ENCODE results near the gene DNAJC18.
"Not testable (repeated sequence)": the region's sequence is repeated elsewhere in the genome, so short reads cannot be mapped to it uniquely, and the experiment has no call there.

DNAJC18 gene

DNA sequence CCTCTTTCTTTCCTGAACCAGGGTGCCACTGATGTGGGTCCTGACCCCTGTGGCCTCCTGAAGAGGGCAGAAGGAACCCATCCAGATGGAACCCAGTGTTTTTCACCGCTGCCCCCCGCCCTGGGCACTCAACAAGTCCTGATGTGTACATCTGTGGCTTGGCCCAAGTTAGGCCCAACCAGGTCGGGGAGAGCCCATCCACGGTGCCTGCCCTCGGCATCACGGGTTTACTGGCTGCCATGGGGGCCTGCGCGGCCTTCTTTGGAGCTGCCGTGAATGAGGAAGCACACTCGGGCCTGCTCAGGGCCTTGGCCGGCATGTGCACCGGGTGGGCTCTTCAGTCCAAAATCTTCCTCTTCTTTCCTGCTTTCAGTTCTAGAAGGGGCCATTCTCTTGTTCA, 17.5 kb upstream of the DNAJC18 start:
- no peaks in the 10 kb centered on the region for H3K36me3 Mint-ChIP-seq (ENCODE audit: low read depth)
- no peaks in the 10 kb centered on the region for H3K9me3 Mint-ChIP-seq
- intact Hi-C loops (cut with micrococcal nuclease) = no loop called here
- no peaks in the 10 kb centered on the region for H3K27me3 Mint-ChIP-seq
- H3K4me3 Mint-ChIP-seq = no peak overlapping the region
- H3K4me1 Mint-ChIP-seq (ENCODE audit: low read depth) = peaks cover 16% of the 10 kb centered on the region
- no peak overlapping the region for H3K27ac Mint-ChIP-seq

DNA sequence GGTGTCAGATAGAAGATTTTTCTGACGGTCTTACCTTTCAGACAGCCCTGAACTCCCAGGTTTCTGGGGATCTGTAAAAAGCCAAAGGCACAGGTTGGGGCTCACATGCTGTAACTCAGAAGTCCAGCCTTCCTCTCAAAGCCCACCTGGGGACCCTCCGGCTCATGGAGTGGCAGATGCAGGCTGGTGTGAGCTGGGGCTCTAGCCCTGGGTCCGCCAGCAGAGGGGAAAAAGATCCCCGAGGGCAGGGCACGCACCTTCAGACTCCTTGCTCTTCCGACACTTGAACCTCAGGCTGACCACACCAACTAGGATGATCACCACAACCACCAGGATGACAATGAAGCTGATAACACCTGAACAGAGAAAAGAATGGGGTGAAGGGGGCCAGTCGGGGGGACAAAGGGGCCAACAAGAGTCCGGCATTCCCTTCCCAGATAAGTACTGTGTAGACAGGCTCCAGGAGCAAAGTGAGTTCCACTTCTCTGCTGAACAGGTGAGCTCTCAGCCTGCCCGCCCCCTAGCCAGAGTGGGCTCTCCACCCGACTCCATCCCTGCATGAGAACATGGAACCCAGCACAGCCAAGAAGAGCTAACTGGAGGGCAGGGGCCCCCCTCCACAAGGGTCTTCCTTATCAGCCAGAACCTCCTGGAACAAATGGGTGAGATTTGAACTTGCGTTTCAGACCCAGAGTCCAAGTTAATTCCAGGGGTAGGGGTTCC, 15.4 kb upstream of the DNAJC18 start:
- Mint-ChIP-seq H3K4me1 (ENCODE audit: low read depth) (peaks cover 12% of the 10 kb centered on the region), H3K27me3 (no peaks in the 10 kb centered on the region), H3K36me3 (ENCODE audit: low read depth) (no peaks in the 10 kb centered on the region), H3K9me3 (no peaks in the 10 kb centered on the region), H3K4me3 (no peak overlapping the region), H3K27ac (no peak overlapping the region)
- intact Hi-C loops (cut with micrococcal nuclease) = no loop called here

DNA sequence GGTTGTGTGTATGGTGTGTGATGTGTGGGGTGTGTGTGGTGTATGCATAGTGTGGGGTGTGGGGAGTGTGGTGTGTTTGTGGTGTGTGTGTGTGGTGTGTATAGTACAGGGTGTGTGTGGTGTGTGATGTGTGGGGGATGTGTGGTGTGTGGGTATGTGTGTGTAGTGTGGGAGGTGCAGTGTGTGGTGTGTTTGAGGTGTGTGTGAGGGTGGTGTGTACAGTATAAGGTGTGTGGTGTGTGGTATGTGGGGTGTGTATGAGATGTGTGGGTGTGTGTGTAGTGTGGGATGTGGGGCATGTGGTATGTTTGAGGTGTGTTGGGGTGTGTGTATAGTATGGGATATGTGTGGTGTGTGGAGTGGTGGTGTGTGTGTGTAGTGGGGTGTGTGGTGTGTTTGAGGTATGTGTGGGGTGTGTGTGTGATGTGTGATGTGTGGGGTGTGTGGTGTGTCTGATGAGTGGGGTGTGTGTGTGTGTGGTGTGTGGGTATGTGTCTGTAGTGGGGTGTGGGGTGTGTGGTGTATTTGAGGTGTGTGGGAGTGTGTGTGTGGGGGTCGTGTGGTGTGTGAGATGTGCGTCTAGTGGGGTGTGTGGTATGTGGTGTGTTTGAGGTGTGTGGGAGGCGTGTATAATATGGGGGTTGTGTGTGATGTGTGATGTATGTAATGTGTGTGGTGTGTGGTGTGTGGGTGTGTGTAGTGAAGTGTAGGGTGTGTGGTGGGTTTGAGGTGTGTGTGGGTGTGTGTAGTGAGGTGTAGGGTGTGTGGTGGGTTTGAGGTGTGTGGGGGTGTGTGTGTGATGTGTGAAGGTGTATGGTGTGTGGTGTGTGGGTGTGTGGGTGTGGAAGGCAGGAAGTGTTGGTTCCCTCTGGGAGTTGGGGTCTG, 14.6 kb upstream of the DNAJC18 start:
- H3K4me3 Mint-ChIP-seq = no peak overlapping the region
- no peak overlapping the region for H3K27ac Mint-ChIP-seq
- no peaks in the 10 kb centered on the region for H3K27me3 Mint-ChIP-seq
- peaks cover 8% of the 10 kb centered on the region for H3K4me1 Mint-ChIP-seq (ENCODE audit: low read depth)
- intact Hi-C loops (cut with micrococcal nuclease) = no loop called here
- no peaks in the 10 kb centered on the region for H3K9me3 Mint-ChIP-seq
- H3K36me3 Mint-ChIP-seq (ENCODE audit: low read depth) = no peaks in the 10 kb centered on the region

DNA sequence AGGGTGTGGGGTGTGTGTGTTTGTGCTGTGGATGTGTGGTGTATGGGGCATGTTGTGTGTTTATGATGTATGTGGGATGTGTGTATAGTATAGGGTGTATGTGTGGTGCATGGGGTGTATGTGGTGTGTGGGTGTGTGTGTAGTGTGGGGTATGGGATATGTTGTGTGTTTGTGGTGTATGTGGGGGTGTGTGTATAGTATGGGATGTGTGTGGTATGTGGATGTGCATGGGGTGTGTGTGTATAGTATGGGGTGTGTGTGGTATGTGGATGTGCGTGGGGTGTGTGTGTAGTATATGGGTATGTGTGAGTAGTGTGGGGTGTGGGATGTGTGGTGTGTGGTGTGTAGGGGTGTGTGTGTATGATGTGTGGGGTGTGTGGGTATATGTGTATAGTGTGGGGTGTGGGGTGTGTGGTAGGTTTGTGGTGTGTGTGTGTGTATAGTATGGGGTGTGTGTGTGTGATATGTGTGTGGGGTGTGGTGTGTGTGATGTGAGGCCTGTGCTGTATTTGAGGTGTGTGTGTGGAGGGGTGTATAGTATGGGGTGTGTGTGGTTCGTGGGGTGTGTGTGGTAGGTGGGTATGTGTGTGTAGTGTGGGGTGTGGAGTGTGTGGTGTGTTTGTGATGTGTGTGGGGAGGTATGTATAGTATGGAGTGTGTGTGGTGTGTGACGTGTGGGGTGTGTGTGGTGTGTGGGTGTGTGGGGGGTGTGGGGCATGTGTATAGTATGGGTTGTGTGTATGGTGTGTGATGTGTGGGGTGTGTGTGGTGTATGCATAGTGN, 12.7 kb upstream of the DNAJC18 start:
- no peaks in the 10 kb centered on the region for H3K36me3 Mint-ChIP-seq (ENCODE audit: low read depth)
- H3K4me1 Mint-ChIP-seq (ENCODE audit: low read depth) = peaks cover 11% of the 10 kb centered on the region
- H3K27me3 Mint-ChIP-seq = no peaks in the 10 kb centered on the region
- intact Hi-C loops (cut with micrococcal nuclease) = no loop called here
- H3K9me3 Mint-ChIP-seq = no peaks in the 10 kb centered on the region
- no peak overlapping the region for H3K27ac Mint-ChIP-seq
- H3K4me3 Mint-ChIP-seq = no peak overlapping the region

DNA sequence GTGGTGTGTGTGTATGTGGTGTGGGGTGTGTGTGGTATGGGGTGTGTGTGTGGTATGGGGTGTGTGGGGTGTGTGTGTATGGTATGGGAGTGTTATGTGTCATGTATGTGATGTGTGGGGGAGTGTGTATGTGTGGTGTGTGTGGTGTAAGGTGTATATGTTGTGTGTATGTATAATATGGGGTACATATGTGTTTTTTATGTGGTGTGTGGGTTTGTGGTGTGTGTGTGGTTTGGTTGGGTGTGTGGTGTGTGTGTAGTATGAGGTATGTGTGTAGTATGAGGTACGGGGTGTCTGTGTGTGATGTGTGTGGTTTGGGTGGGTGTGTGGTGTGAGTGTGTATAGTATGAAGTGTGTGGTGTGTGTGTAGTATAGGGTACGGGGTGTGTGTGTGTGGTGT, 11.9 kb upstream of the DNAJC18 start:
- Mint-ChIP-seq H3K9me3 (no peaks in the 10 kb centered on the region), H3K27ac (no peak overlapping the region), H3K4me1 (ENCODE audit: low read depth) (peaks cover 14% of the 10 kb centered on the region), H3K27me3 (no peaks in the 10 kb centered on the region), H3K36me3 (ENCODE audit: low read depth) (no peaks in the 10 kb centered on the region), H3K4me3 (no peak overlapping the region)
- intact Hi-C loops (cut with micrococcal nuclease) = no loop called here

DNA sequence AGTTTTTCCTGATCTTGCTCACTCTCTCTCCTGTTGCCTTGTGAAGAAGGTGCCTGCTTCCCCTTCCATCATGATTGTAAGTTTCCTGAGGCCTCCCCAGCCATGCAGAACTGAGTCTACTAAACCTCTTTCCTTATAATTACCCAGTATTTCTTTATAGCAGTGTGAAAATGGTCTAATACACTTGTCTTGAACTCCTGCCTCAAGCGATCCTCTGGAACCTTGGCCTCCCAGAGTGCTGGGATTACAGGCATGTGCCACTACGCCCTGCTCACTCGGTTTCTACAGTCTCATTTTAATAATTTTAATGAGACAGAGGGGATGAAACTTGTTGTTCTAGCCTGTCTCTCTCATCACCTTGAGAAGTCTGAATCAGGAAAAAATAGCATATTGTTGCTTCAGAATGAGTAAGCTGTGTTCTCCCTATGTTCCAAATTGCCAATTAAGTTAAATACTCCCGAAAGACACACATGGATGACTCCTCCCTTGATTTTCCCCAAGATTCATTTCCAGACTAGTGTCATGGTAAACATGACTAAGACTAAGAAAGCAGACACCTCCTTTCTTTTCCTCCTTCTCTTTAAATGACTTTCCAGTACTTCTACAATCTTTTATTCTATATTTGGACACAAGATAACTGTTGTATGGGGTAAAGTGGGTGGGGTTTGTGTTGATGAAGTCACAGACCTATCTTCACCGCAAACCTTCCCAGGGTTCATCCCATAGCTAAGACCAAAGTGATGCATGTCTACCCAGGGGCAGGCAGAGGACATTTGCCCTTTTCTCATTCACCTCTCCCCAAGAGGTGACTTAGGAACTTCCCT, 7.8 kb upstream of the DNAJC18 start:
- H3K36me3 Mint-ChIP-seq (ENCODE audit: low read depth) = no peaks in the 10 kb centered on the region
- no peaks in the 10 kb centered on the region for H3K27me3 Mint-ChIP-seq
- no peak overlapping the region for H3K4me3 Mint-ChIP-seq
- intact Hi-C loops (cut with micrococcal nuclease) = no loop called here
- H3K9me3 Mint-ChIP-seq = no peaks in the 10 kb centered on the region
- H3K27ac Mint-ChIP-seq = no peak overlapping the region
- H3K4me1 Mint-ChIP-seq (ENCODE audit: low read depth) = peaks cover 17% of the 10 kb centered on the region

DNA sequence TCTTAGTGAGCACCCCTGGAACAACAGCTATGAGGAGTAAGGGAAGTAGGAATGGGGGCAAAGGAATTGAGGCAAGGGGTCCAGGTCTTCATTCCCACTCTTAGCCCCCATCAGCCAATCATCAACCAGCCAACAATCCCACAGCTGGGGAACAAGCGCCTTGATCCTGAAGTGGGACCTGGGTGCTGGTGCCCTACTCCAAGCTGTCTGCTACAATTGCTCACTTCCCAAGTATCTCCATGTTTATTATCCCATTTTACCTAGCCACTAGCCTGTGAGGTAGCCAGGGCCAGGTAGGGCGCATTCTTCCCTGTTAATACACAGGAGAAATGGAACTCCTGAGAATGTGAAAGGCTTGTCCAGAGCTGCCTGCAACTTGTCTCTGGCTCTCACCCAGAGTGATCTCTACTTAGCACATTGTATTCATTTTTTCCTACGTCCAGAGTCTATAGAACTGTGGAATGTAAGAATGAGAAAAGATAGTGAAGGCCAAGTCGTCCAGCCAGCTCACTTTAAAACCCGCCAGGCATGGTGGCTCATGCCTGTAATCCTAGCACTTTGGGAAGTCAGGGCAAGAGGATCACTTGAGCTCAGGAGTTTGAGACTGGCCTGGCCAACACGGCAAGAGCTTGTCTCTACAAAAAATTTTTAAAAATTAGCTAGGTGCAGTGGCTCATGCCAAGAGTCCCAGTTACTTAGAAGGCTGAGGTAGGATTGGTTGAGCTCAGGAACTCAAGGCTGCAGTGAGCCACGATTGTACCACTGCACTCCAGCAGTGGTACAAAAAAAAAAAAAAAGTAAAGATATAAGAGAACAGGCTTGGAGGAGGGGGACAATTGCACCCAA, 6.2 kb upstream of the DNAJC18 start:
- intact Hi-C loops (cut with micrococcal nuclease) = no loop called here
- Mint-ChIP-seq H3K4me1 (ENCODE audit: low read depth) (peaks cover 19% of the 10 kb centered on the region), H3K36me3 (ENCODE audit: low read depth) (no peaks in the 10 kb centered on the region), H3K27me3 (no peaks in the 10 kb centered on the region), H3K27ac (no peak overlapping the region), H3K4me3 (no peak overlapping the region), H3K9me3 (no peaks in the 10 kb centered on the region)

DNA sequence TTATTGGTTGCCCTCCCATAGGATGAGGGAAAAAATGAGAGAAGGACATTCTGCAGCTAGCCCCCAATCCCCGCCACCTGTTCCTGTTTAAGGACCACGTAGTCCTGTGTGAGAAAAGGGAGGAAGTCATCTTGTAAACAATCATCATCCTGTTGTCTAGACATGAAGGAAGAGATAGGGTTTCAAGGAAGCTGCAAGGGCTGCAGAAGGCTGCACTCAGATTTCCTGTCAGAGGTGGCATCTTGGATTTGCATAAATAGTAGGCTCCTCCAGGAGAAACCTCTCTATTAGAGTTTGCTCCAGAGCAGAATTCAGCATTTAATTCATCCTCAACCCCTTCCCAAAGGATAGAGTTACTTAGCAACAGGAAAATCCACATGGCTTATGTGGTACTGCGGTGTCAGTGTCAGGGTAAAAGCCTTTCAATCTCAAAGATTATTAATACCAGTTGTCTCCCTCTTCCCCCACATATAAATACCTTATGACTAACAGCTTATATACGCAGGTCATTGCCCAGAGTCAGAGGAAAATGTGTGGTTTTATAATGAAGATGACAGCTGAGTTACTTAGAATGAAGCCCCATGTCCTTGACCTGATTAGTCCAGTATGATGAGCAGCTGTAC, 4.6 kb upstream of the DNAJC18 start:
- Mint-ChIP-seq H3K27ac (no peak overlapping the region), H3K4me3 (no peak overlapping the region), H3K36me3 (ENCODE audit: low read depth) (peaks cover 6% of the 10 kb centered on the region), H3K27me3 (no peaks in the 10 kb centered on the region), H3K9me3 (no peaks in the 10 kb centered on the region), H3K4me1 (ENCODE audit: low read depth) (peaks cover 30% of the 10 kb centered on the region)
- intact Hi-C loops (cut with micrococcal nuclease) = no loop called here

DNA sequence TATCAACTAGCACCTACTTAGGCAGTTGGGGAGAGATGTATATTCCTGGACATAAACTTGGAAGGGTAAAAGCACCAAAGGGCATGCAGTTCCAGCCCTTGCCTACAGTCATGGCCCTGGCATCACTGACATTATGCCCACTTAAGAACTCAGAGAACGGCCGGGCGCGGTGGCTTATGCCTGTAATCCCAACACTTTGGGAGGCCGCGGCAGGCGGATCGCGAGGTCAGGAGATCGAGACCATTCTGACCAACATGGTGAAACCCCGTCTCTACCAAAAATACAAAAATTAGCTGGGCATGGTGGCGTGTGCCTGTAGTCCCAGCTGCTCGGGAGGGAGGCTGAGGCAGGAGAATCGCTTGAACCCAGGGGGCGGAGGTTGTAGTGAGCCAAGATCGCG, 1.1 kb upstream of the DNAJC18 start:
- H3K27ac Mint-ChIP-seq; H3K36me3 Mint-ChIP-seq (ENCODE audit: low read depth); intact Hi-C loops (cut with micrococcal nuclease); H3K9me3 Mint-ChIP-seq; H3K27me3 Mint-ChIP-seq; H3K4me3 Mint-ChIP-seq: not testable (repeated sequence)
- H3K4me1 Mint-ChIP-seq (ENCODE audit: low read depth) = peaks cover 27% of the 10 kb centered on the region

DNA sequence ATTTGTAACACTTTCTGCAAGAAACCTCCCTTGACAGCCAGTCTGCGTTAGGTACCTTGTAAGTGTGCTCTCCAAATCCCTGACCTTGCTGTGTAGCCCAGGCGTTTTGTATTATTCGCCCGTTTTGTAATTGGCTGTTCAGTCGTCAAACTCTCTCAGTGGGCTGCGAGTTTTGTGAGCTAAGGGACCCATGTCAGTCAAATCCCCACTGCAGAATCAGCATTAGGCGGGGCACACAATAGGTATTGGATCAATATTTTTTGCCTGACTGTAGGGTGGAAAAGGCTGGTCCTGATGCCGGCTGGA, 665 bp downstream of the DNAJC18 start:
- intact Hi-C loops (cut with micrococcal nuclease) = loop anchor here (1.0 to 5.0 kb wide), 2 partner anchors 35 to 44 kb away; partner anchors contain the start of gene STING1
- Mint-ChIP-seq H3K27me3 (no peaks in the 10 kb centered on the region), H3K4me1 (ENCODE audit: low read depth) (peaks cover 27% of the 10 kb centered on the region), H3K27ac (peak overlapping the region; percentile 96), H3K4me3 (peak overlapping the region; percentile 99), H3K36me3 (ENCODE audit: low read depth) (peaks cover 6% of the 10 kb centered on the region), H3K9me3 (no peaks in the 10 kb centered on the region)

DNA sequence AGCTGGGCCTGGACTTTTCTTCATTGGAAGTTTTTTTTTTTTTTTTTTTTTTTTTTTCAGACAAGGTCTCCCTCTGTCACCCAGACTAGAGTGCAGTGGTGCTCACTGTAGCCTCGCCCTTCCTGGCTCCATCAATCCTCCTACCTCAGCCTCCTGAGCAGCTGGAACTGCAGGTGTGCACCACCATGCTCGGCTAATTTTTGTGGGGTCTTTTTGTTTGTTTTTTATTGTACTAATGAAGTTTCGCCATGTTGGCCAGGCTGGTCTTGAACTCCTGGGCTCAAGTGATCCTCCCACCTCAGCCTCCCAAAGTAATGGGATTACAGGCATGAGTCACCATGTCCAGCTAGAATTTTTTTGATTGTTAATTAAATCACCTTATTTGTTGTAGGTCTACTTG, 3.6 kb downstream of the DNAJC18 start:
- Mint-ChIP-seq H3K4me3 (no peak overlapping the region), H3K9me3 (no peaks in the 10 kb centered on the region)
- intact Hi-C loops (cut with micrococcal nuclease) = loop anchor here (5.0 kb wide), 1 partner anchor 47 kb away; the partner anchor contains the start of gene STING1

DNA sequence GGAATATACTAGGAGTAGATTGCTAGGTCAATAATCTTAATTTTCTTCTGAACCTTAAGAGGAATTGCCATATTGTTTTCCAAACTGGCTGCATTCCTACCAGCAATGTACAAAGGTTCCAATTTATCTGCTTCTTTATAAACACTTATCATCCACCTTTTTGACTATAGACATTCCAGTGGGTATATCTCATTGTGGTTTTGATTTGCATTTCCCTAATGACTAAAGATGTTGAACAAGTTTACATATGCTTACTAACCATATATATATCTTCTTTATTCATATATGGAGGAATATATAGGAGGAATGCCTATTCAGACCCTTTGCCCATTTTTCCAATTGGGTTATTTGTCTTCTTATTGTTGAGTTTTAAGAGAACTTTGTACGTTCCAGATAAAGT, 7.6 kb downstream of the DNAJC18 start:
- Mint-ChIP-seq H3K36me3 (ENCODE audit: low read depth) (no peaks in the 10 kb centered on the region), H3K9me3 (no peaks in the 10 kb centered on the region)

More for the DNA sequence above, 3.6 kb downstream of the DNAJC18 start:
- Mint-ChIP-seq H3K27me3 (no peaks in the 10 kb centered on the region), H3K4me1 (ENCODE audit: low read depth) (peaks cover 15% of the 10 kb centered on the region), H3K27ac (no peak overlapping the region), H3K36me3 (ENCODE audit: low read depth) (peaks cover 6% of the 10 kb centered on the region)

More for the DNA sequence above, 7.6 kb downstream of the DNAJC18 start:
- intact Hi-C loops (cut with micrococcal nuclease) = no loop called here
- no peaks in the 10 kb centered on the region for H3K4me1 Mint-ChIP-seq (ENCODE audit: low read depth)
- H3K27me3 Mint-ChIP-seq = no peaks in the 10 kb centered on the region
- H3K27ac Mint-ChIP-seq = no peak overlapping the region
- H3K4me3 Mint-ChIP-seq = no peak overlapping the region
